ENCODE data around the gene TIE1. TPM values are rescaled to one million over a fixed set of nuclear protein-coding genes. Genes with fewer than 3 reads are reported as not detected.

TIE1 gene
- total RNA-seq, 1 donor from 2014 or later: 7.0 TPM

- DNase-seq: no peak
These were observed 38.9 kb downstream of the TIE1 start for GRCh38 chr1:43339584-43340232.

GRCh38 chr1:43340559-43340958, 39.8 kb downstream of the TIE1 start:
- no peak for DNase-seq

GRCh38 chr1:43344267-43344850, 43.6 kb downstream of the TIE1 start:
- no peak for DNase-seq

GRCh38 chr1:43345120-43345519, 44.3 kb downstream of the TIE1 start:
- no peak for DNase-seq

- no peak for DNase-seq
These were observed 45.9 kb downstream of the TIE1 start for GRCh38 chr1:43346636-43347035.

GRCh38 chr1:43348343-43348808, 47.6 kb downstream of the TIE1 start:
- no peak for DNase-seq

- peak; percentile 54 for DNase-seq
These were observed 48.2 kb downstream of the TIE1 start for GRCh38 chr1:43348809-43349593.

GRCh38 chr1:43349594-43350306, 49.0 kb downstream of the TIE1 start:
- DNase-seq: no peak

- no peak for DNase-seq
These were observed 50.2 kb downstream of the TIE1 start for GRCh38 chr1:43350976-43351375.

GRCh38 chr1:43351421-43352350, 50.9 kb downstream of the TIE1 start:
- no peak for DNase-seq

- DNase-seq: no peak
These were observed 51.5 kb downstream of the TIE1 start for GRCh38 chr1:43352351-43352705.

- DNase-seq: no peak
These were observed 52.1 kb downstream of the TIE1 start for GRCh38 chr1:43352881-43353280.

- no peak for DNase-seq
These were observed 53.7 kb downstream of the TIE1 start for GRCh38 chr1:43354471-43354870.

GRCh38 chr1:43354936-43355335, 54.2 kb downstream of the TIE1 start:
- DNase-seq: no peak

GRCh38 chr1:43357251-43357650, 56.5 kb downstream of the TIE1 start:
- no peak for DNase-seq

GRCh38 chr1:43358121-43358745, 57.5 kb downstream of the TIE1 start:
- no peak for DNase-seq

- DNase-seq: peak; percentile 95
These were observed 58.2 kb downstream of the TIE1 start, which contains the start of gene CDC20 for GRCh38 chr1:43358746-43359693. CDC20 (plus strand) TSS chr1:43358981; CDS start chr1:43359216, 235 bp downstream.

- DNase-seq: no peak
These were observed 58.9 kb downstream of the TIE1 start for GRCh38 chr1:43359696-43360095.

GRCh38 chr1:43360616-43361015, 59.8 kb downstream of the TIE1 start:
- DNase-seq: no peak
